GM21526 (cell line): Measurements from ENCODE around the gene KRTAP19-1.

Experiments
- ATAC-seq: cut with Tn5 transposase; IDR thresholded peaks from one replicate; pipeline ENCODE4 v1.9.1; 2021; ENCODE audit warnings: moderate library complexity; ENCODE audit not compliant: unreplicated experiment, low FRiP score

Gene KRTAP19-1

DNA sequence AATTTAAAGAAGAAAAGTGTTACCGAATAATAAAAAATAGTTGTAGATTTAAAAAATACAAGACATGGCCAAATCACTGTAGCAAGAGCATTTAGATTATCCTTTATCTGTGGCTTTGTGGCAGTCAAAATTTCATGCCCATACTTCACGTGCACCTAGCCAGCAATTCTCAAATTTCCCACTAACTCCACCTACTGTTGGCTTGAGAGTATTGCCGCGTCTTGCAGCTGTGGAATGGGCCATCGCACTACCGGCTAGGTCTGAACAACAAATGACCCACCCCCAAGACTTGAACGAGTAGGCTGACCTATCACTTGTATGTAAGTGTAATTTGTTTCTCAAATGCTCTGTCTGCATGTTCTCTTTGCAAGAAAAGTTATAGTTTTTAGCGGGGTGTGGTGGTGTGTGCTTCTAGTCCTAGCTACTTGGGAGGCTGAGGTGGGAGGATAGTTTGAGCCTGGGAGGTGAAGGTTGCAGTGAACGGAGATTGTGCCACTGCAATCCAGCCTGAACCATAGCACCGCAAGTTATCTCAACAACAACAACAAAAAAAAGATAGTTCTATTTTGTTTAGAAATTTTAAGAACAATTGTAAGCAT, 46.0 kb downstream of the KRTAP19-1 start:
- ATAC-seq = no peak

GRCh38 chr21:30430170-30430655, 50.0 kb downstream of the KRTAP19-1 start, which contains the start of gene KRTAP13-4:
KRTAP13-4 (plus strand) TSS chr21:30430220; CDS start chr21:30430276, 56 bp downstream.
- ATAC-seq = no peak
